CD4-positive, alpha-beta T cell (primary cell): Measurements from ENCODE around the gene RPP40. TPM values are rescaled to one million over a fixed set of nuclear protein-coding genes. Genes with fewer than 3 reads are reported as not detected.
A peak's percentile ranks its signal among the peaks of the same experiment; 100 is the strongest.
"Not testable (repeated sequence)": the region's sequence is repeated elsewhere in the genome, so short reads cannot be mapped to it uniquely, and the experiment has no call there.

Experiments
- ATAC-seq: fragments of 200-7000 bp; cut with Tn5 transposase; one replicate; pipeline ENCODE4 v1.10.0; 2022; ENCODE audit warnings: mild to moderate bottlenecking; ENCODE audit not compliant: poor library complexity
- CTCF ChIA-PET: fragments of 350-600 bp; sonication (Branson Sonifier 250); formaldehyde crosslinking; loops from one replicate; lab custom pipeline; 2021; ENCODE audit warnings: antibody characterized with exemption, inconsistent platforms; lab: Charles Lee
- POLR2A ChIA-PET: fragments of 350-600 bp; sonication (Branson Sonifier 250); formaldehyde crosslinking; loops from one replicate; lab custom pipeline; 2021; ENCODE audit warnings: antibody characterized with exemption, inconsistent platforms; lab: Charles Lee
- DNase-seq, 14 experiments: peaks; one replicate each; pipeline ENCODE4 v3.0.0-alpha.2; 2013 to 2020; ENCODE audit warnings: mixed read lengths in 2 of 14
- H3K27ac ChIP-seq, 2 donors: one replicate each; pipeline versions ENCODE4 v1.5.1 to v1.7.0; 2013; ENCODE audit warnings: low read length in 2 of 2, low read depth in 1 of 2, mild to moderate bottlenecking in 1 of 2
- H3K27me3 ChIP-seq, 2 experiments: 1 replicate in 1 of 2; 2 replicates in 1 of 2; pipeline versions ENCODE4 v1.6.1 to v1.7.0; 2013; ENCODE audit warnings: low read length in 2 of 2, control low read depth in 1 of 2, mild to moderate bottlenecking in 1 of 2, moderate library complexity in 1 of 2; ENCODE audit not compliant: insufficient read depth in 2 of 2, control insufficient read depth in 1 of 2
- H3K36me3 ChIP-seq: one replicate; pipeline ENCODE4 v1.6.1; 2013; ENCODE audit warnings: low read length, control low read depth; ENCODE audit not compliant: insufficient read depth
- H3K4me1 ChIP-seq: one replicate; pipeline ENCODE4 v1.6.1; 2013; ENCODE audit warnings: low read length, control low read depth; ENCODE audit not compliant: insufficient read depth
- H3K4me3 ChIP-seq: one replicate; pipeline ENCODE4 v1.5.1; 2013; ENCODE audit warnings: mild to moderate bottlenecking, low read length, moderate library complexity
- H3K9me3 ChIP-seq, 2 experiments: 1 replicate in 1 of 2; 2 replicates in 1 of 2; pipeline versions ENCODE4 v1.6.1 to v1.7.0; 2013; ENCODE audit warnings: low read length in 2 of 2, mild to moderate bottlenecking in 2 of 2, control low read depth in 1 of 2, moderate library complexity in 1 of 2; ENCODE audit not compliant: control insufficient read depth in 1 of 2, insufficient read depth in 1 of 2
- H3K27ac Mint-ChIP-seq: one replicate; pipeline ENCODE4 v1.8.0; 2020; ENCODE audit warnings: mixed read lengths
- H3K27me3 Mint-ChIP-seq: one replicate; pipeline ENCODE4 v1.8.0; 2021; ENCODE audit warnings: mixed read lengths
- H3K36me3 Mint-ChIP-seq: one replicate; pipeline ENCODE4 v1.8.0; 2021; ENCODE audit warnings: low read depth, mixed read lengths
- H3K4me1 Mint-ChIP-seq: one replicate; pipeline ENCODE4 v1.8.0; 2021; ENCODE audit warnings: low read depth, mixed read lengths
- H3K4me3 Mint-ChIP-seq: one replicate; pipeline ENCODE4 v1.8.0; 2020; ENCODE audit warnings: mild to moderate bottlenecking, mixed read lengths
- H3K9me3 Mint-ChIP-seq: one replicate; pipeline ENCODE4 v1.8.0; 2020; ENCODE audit warnings: mixed read lengths
- CTCF ChIP-seq: fragments of 200-600 bp; IDR thresholded peaks from one replicate; pipeline ENCODE4 v1.8.0; 2022; ENCODE audit warnings: antibody characterized with exemption, mild to moderate bottlenecking
- intact Hi-C, 2 experiments: fragments of 100-400 bp; cut with DNase I in 1 of 2; cut with micrococcal nuclease in 1 of 2; formaldehyde crosslinking; loops; one replicate each; pipeline versions ENCODE4 v1.15.1 to v1.9.0; 2023 to 2025; cut with DNase I, micrococcal nuclease
- total RNA-seq, 174 experiments: library from RNA in 2 of 174; stranded (reverse) in 2 of 174; gene quantifications; one replicate each; pipeline ENCODE4 v1.2.3 and lab custom pipeline; 2021 to 2026

RPP40 gene
- total RNA-seq, 2 experiments from 2014 or later = 0.36 to 0.69 TPM

GRCh38 chr6:5006222-5006621, 2.4 kb upstream of the RPP40 start:
- Mint-ChIP-seq H3K4me1 (peaks cover 17% of the 10 kb centered on the region), H3K4me3 (peak overlapping the region; percentile 28), H3K36me3 (peaks cover 19% of the 10 kb centered on the region), H3K9me3 (no peaks in the 10 kb centered on the region), H3K27ac (peak overlapping the region; percentile 9), H3K27me3 (no peaks in the 10 kb centered on the region)
- Histone ChIP-seq H3K27ac (no peak overlapping the region), H3K9me3 (no peaks in the 10 kb centered on the region), H3K4me1 (peaks cover 15% of the 10 kb centered on the region), H3K4me3 (no peak overlapping the region), H3K36me3 (peaks cover 5% of the 10 kb centered on the region), H3K27me3 (no peaks in the 10 kb centered on the region)
- ATAC-seq = no peak
- intact Hi-C loops = loop anchor here (10.0 kb wide), 2 partner anchors 231 to 981 kb away; partner anchors contain the start of gene CDYL (in 1 of the 2)
- no peak for DNase-seq
- POLR2A ChIA-PET = no interaction called here
- TF ChIP-seq CTCF = no peak
- CTCF ChIA-PET = interaction anchor here (1.2 kb wide), 1 partner anchor 25 kb away, joined by 3 read pairs; no protein-coding TSS in a partner anchor

- DNase-seq, H3K9me3 Mint-ChIP-seq, H3K27me3 Mint-ChIP-seq, POLR2A ChIA-PET, H3K9me3 ChIP-seq, H3K36me3 ChIP-seq, H3K27ac ChIP-seq, H3K4me3 ChIP-seq, H3K27me3 ChIP-seq, ATAC-seq, CTCF ChIA-PET: not testable (repeated sequence)
- Mint-ChIP-seq H3K27ac (peak overlapping the region; percentile 91), H3K4me3 (peak overlapping the region; percentile 20), H3K36me3 (peaks cover 23% of the 10 kb centered on the region), H3K4me1 (peaks cover 17% of the 10 kb centered on the region)
- peaks cover 15% of the 10 kb centered on the region for H3K4me1 ChIP-seq
- intact Hi-C loops = loop anchor here (2.0 to 10.0 kb wide), 3 partner anchors 228 to 980 kb away; partner anchors contain the start of gene CDYL (in 2 of the 2)
Measured at GRCh38 chr6:5005038-5005433, 1.2 kb upstream of the RPP40 start.

GRCh38 chr6:5004373-5005037, 668 bp upstream of the RPP40 start:
- H3K27me3 Mint-ChIP-seq = no peaks in the 10 kb centered on the region
- H3K4me3 ChIP-seq = peak overlapping the region; percentile 81
- H3K4me1 Mint-ChIP-seq = peaks cover 17% of the 10 kb centered on the region
- CTCF ChIA-PET = interaction anchor here (0.6 to 1.8 kb wide), 2 partner anchors 26 to 254 kb away, joined by 3 to 6 read pairs; no protein-coding TSS in a partner anchor
- H3K4me1 ChIP-seq = peaks cover 15% of the 10 kb centered on the region
- no peaks in the 10 kb centered on the region for H3K27me3 ChIP-seq
- H3K27ac Mint-ChIP-seq = peak overlapping the region; percentile 91
- no peaks in the 10 kb centered on the region for H3K9me3 ChIP-seq
- DNase-seq (no peak), ATAC-seq (no peak)
- peaks cover 26% of the 10 kb centered on the region for H3K36me3 Mint-ChIP-seq
- H3K36me3 ChIP-seq = peaks cover 7% of the 10 kb centered on the region
- no peak for TF ChIP-seq CTCF
- peak overlapping the region; percentile 83 for H3K27ac ChIP-seq
- intact Hi-C loops = loop anchor here (2.0 to 10.0 kb wide), 6 partner anchors 228 to 1647 kb away; partner anchors contain the start of genes CDYL (in 2 of the 2), ECI2 (in 1 of the 2) and NRN1 (in 1 of the 2)
- peak overlapping the region; percentile 90 for H3K4me3 Mint-ChIP-seq
- H3K9me3 Mint-ChIP-seq = no peaks in the 10 kb centered on the region
- POLR2A ChIA-PET = interaction anchor here (1.3 to 1.8 kb wide), 2 partner anchors 22 to 257 kb away, joined by 6 to 8 read pairs; partner anchors contain the start of genes FARS2 and LYRM4
